HG03025 (cell line): ENCODE measurements around the gene ARG2.

Experiments used
- ATAC-seq: cut with Tn5 transposase; IDR thresholded peaks from one replicate; pipeline ENCODE4 v1.9.1; 2021; ENCODE audit warnings: mild to moderate bottlenecking, moderate library complexity; ENCODE audit not compliant: unreplicated experiment, low FRiP score

ARG2 gene

GRCh38 chr14:67619446-67620216 is at the start of gene ARG2:
ARG2 (plus strand) TSS chr14:67619920; CDS start chr14:67619978, 58 bp downstream.
- peak; percentile 91 for ATAC-seq

- no peak for ATAC-seq
Observed at GRCh38 chr14:67570453-67570852, 49.3 kb upstream of the ARG2 start.

- ATAC-seq: no peak
Observed at GRCh38 chr14:67571275-67571990, 48.3 kb upstream of the ARG2 start.

- no peak for ATAC-seq
Observed at GRCh38 chr14:67571991-67572323, 47.8 kb upstream of the ARG2 start.

- no peak for ATAC-seq
Observed at GRCh38 chr14:67572608-67573007, 47.1 kb upstream of the ARG2 start.

GRCh38 chr14:67573228-67574010 is 46.3 kb upstream of the ARG2 start:
- ATAC-seq: no peak

GRCh38 chr14:67574156-67574555 is 45.6 kb upstream of the ARG2 start:
- ATAC-seq: no peak

GRCh38 chr14:67574806-67575205 is 44.9 kb upstream of the ARG2 start:
- ATAC-seq: no peak

GRCh38 chr14:67575684-67576083 is 44.0 kb upstream of the ARG2 start:
- ATAC-seq: no peak

GRCh38 chr14:67576216-67576955 is 43.3 kb upstream of the ARG2 start:
- no peak for ATAC-seq

GRCh38 chr14:67577181-67577808 is 42.4 kb upstream of the ARG2 start:
- no peak for ATAC-seq

GRCh38 chr14:67577909-67578749 is 41.6 kb upstream of the ARG2 start:
- ATAC-seq: no peak

- ATAC-seq: no peak
Observed at GRCh38 chr14:67579040-67579439, 40.7 kb upstream of the ARG2 start.

- ATAC-seq: no peak
Observed at GRCh38 chr14:67579636-67580035, 40.1 kb upstream of the ARG2 start.

- no peak for ATAC-seq
Observed at GRCh38 chr14:67580336-67581171, 39.2 kb upstream of the ARG2 start.

GRCh38 chr14:67581643-67582042 is 38.1 kb upstream of the ARG2 start:
- no peak for ATAC-seq

- no peak for ATAC-seq
Observed at GRCh38 chr14:67582061-67582460, 37.7 kb upstream of the ARG2 start.
